Frontal cortex (tissue), 1 donor: ENCODE measurements around the gene SELENBP1. TPM values are rescaled to one million over a fixed set of nuclear protein-coding genes. Genes with fewer than 3 reads are reported as not detected.

Experiments used
- total RNA-seq: library from RNA; depleted of rRNA; stranded (reverse); fragments of >200 nt; gene quantifications from one replicate; pipeline ENCODE4 v1.2.3, GENCODE V29; 2014

Gene SELENBP1
- total RNA-seq, 1 donor from 2014 or later: 6.5 TPM

Other genes with a start within 250 kb of the SELENBP1 start
- gene SEMA6C, start 226.1 kb downstream of the SELENBP1 start, total RNA-seq: 16.7 TPM
- gene TNFAIP8L2, start 216.1 kb downstream of the SELENBP1 start, total RNA-seq: 0.82 TPM
- 24.1 TPM for gene LYSMD1, start 206.8 kb downstream of the SELENBP1 start, total RNA-seq
- gene SCNM1, start 206.6 kb downstream of the SELENBP1 start, total RNA-seq: 27.3 TPM
- not detected for gene TMOD4, start 196.7 kb downstream of the SELENBP1 start, total RNA-seq
- 106 TPM for gene VPS72, start 182.5 kb downstream of the SELENBP1 start, total RNA-seq
- gene PIP5K1A, start 174.2 kb downstream of the SELENBP1 start, total RNA-seq: 70.5 TPM
- 110 TPM for gene PSMD4, start 118.0 kb downstream of the SELENBP1 start, total RNA-seq
- gene ZNF687, start 90.4 kb downstream of the SELENBP1 start, total RNA-seq: 4.9 TPM
- gene PI4KB, start 45.3 kb downstream of the SELENBP1 start, total RNA-seq: 28.5 TPM
- gene RFX5, start 25.5 kb downstream of the SELENBP1 start, total RNA-seq: 14.3 TPM
- gene PSMB4, start 26.9 kb upstream of the SELENBP1 start, total RNA-seq: 369 TPM
- gene POGZ, start 86.8 kb upstream of the SELENBP1 start, total RNA-seq: 33.4 TPM
- 2.0 TPM for gene CGN, start 138.7 kb upstream of the SELENBP1 start, total RNA-seq
- gene TUFT1, start 167.6 kb upstream of the SELENBP1 start, total RNA-seq: 9.8 TPM
- 75.8 TPM for gene SNX27, start 239.3 kb upstream of the SELENBP1 start, total RNA-seq